ENCODE measurements around the gene HSFX3. TPM values are rescaled to one million over a fixed set of nuclear protein-coding genes. Genes with fewer than 3 reads are reported as not detected.
"Not testable (repeated sequence)": the region's sequence is repeated elsewhere in the genome, so short reads cannot be mapped to it uniquely, and the experiment has no call there.

HSFX3 gene
- total and polyA plus RNA-seq, 2 of the 8 experiments (the other 6 are each of a cell fraction or from before 2014, with no cell fraction given): not detected

- H3K27me3 ChIP-seq (replicated peaks in 1 of 4; ENCODE audit: control insufficient read depth in 3 of 4, extremely low read depth in 1 of 4, insufficient read depth in 3 of 4, low read length in 3 of 4); H4K8ac ChIP-seq (ENCODE audit: extremely low read depth, insufficient read depth, low read length); H2BK20ac ChIP-seq (ENCODE audit: low read length); DNase-seq (ENCODE audit: low read depth in 1 of 2, low spot score in 2 of 2); H4K91ac ChIP-seq (replicated peaks; ENCODE audit: insufficient read length, low read length); H3K23ac ChIP-seq (ENCODE audit: insufficient read length); H3K23me2 ChIP-seq (ENCODE audit: low read depth, low read length); H3K9me3 ChIP-seq (ENCODE audit: insufficient read depth in 2 of 2, low read depth in 1 of 2, low read length in 1 of 2); H3K56ac ChIP-seq (replicated peaks; ENCODE audit: insufficient read length, low read depth, low read length); H2AK5ac ChIP-seq (ENCODE audit: low read depth, low read length); H3K79me1 ChIP-seq (ENCODE audit: low read depth, low read length); H2BK12ac ChIP-seq (ENCODE audit: low read depth, low read length); POLR2A ChIA-PET (ENCODE audit: partially characterized antibody); H2BK120ac ChIP-seq (replicated peaks; ENCODE audit: low read depth, low read length); H3K9ac ChIP-seq (replicated peaks in 1 of 4; ENCODE audit: extremely low read depth in 1 of 4, low read depth in 3 of 4, low read length in 3 of 4); H3K18ac ChIP-seq (ENCODE audit: extremely low read depth, low read length); H3K14ac ChIP-seq (ENCODE audit: insufficient read length); H3K4ac ChIP-seq (replicated peaks; ENCODE audit: insufficient read length, low read depth, low read length); H3K79me2 ChIP-seq (ENCODE audit: control insufficient read depth in 1 of 2, insufficient read depth in 2 of 2, low read length in 2 of 2); H2BK5ac ChIP-seq (ENCODE audit: low read depth, low read length); H4K20me1 ChIP-seq (replicated peaks in 1 of 2; ENCODE audit: control insufficient read depth in 1 of 2, insufficient read depth in 2 of 2, low read length in 2 of 2); H3K27ac ChIP-seq (ENCODE audit: low read depth, low read length); H3K4me3 ChIP-seq (ENCODE audit: extremely low read depth in 1 of 4, insufficient read depth in 2 of 4, low read depth in 3 of 4, low read length in 4 of 4); H3K36me3 ChIP-seq (ENCODE audit: control insufficient read depth in 2 of 4, insufficient read depth in 4 of 4, low read length in 3 of 4); H3K4me1 ChIP-seq (replicated peaks in 1 of 4; ENCODE audit: control insufficient read depth in 3 of 4, insufficient read depth in 4 of 4, low read length in 3 of 4); H4K5ac ChIP-seq (ENCODE audit: insufficient read length, low read depth, low read length); CTCF ChIA-PET (ENCODE audit: partially characterized antibody); FAIRE-seq; H2AFZ ChIP-seq (ENCODE audit: low read length); H2BK15ac ChIP-seq (ENCODE audit: low read length); H3K4me2 ChIP-seq (ENCODE audit: insufficient read depth in 1 of 2, low read depth in 2 of 2, low read length in 2 of 2): not testable (repeated sequence)
- 100% methylated on average over 1 of the region's 17 CpGs; no CpG with 5 or more reads in 1 of the 2 experiments for WGBS, 2 experiments (ENCODE audit: extremely low coverage in 1 of 2, insufficient coverage in 1 of 2, insufficient read length in 1 of 2, insufficient replicate concordance in 2 of 2, low coverage in 1 of 2, low lambda C conversion rate in 2 of 2, missing lambda C conversion rate in 1 of 2)
Observed at GRCh38 chrX:149585631-149586030, 35.9 kb upstream of the HSFX3 start.

- H4K20me1 ChIP-seq (replicated peaks in 1 of 2; ENCODE audit: control insufficient read depth in 1 of 2, insufficient read depth in 2 of 2, low read length in 2 of 2); H3K27me3 ChIP-seq (replicated peaks in 1 of 4; ENCODE audit: control insufficient read depth in 3 of 4, extremely low read depth in 1 of 4, insufficient read depth in 3 of 4, low read length in 3 of 4); H2BK20ac ChIP-seq (ENCODE audit: low read length); H3K9ac ChIP-seq (replicated peaks in 1 of 4; ENCODE audit: extremely low read depth in 1 of 4, low read depth in 3 of 4, low read length in 3 of 4); H2AK5ac ChIP-seq (ENCODE audit: low read depth, low read length); H3K9me3 ChIP-seq (ENCODE audit: insufficient read depth in 2 of 2, low read depth in 1 of 2, low read length in 1 of 2); H2BK12ac ChIP-seq (ENCODE audit: low read depth, low read length); H3K4me1 ChIP-seq (replicated peaks in 1 of 4; ENCODE audit: control insufficient read depth in 3 of 4, insufficient read depth in 4 of 4, low read length in 3 of 4); H3K18ac ChIP-seq (ENCODE audit: extremely low read depth, low read length); H3K14ac ChIP-seq (ENCODE audit: insufficient read length); H4K5ac ChIP-seq (ENCODE audit: insufficient read length, low read depth, low read length); H3K4me3 ChIP-seq (ENCODE audit: extremely low read depth in 1 of 4, insufficient read depth in 2 of 4, low read depth in 3 of 4, low read length in 4 of 4); H3K56ac ChIP-seq (replicated peaks; ENCODE audit: insufficient read length, low read depth, low read length); H3K79me2 ChIP-seq (ENCODE audit: control insufficient read depth in 1 of 2, insufficient read depth in 2 of 2, low read length in 2 of 2); H3K27ac ChIP-seq (ENCODE audit: low read depth, low read length); H3K36me3 ChIP-seq (ENCODE audit: control insufficient read depth in 2 of 4, insufficient read depth in 4 of 4, low read length in 3 of 4); H3K23ac ChIP-seq (ENCODE audit: insufficient read length); DNase-seq (ENCODE audit: low read depth in 1 of 2, low spot score in 2 of 2); H2BK5ac ChIP-seq (ENCODE audit: low read depth, low read length); H2BK15ac ChIP-seq (ENCODE audit: low read length); H3K4me2 ChIP-seq (ENCODE audit: insufficient read depth in 1 of 2, low read depth in 2 of 2, low read length in 2 of 2); H3K4ac ChIP-seq (replicated peaks; ENCODE audit: insufficient read length, low read depth, low read length); FAIRE-seq; H4K8ac ChIP-seq (ENCODE audit: extremely low read depth, insufficient read depth, low read length); H3K23me2 ChIP-seq (ENCODE audit: low read depth, low read length); H2AFZ ChIP-seq (ENCODE audit: low read length); H3K79me1 ChIP-seq (ENCODE audit: low read depth, low read length); POLR2A ChIA-PET (ENCODE audit: partially characterized antibody); H2BK120ac ChIP-seq (replicated peaks; ENCODE audit: low read depth, low read length); H4K91ac ChIP-seq (replicated peaks; ENCODE audit: insufficient read length, low read length): not testable (repeated sequence)
- CTCF ChIA-PET (ENCODE audit: partially characterized antibody): interaction anchor here (1.1 kb wide), 1 partner anchor 61 kb away, joined by 3 read pairs; no protein-coding TSS in a partner anchor
- WGBS, 2 experiments (ENCODE audit: extremely low coverage in 1 of 2, insufficient coverage in 1 of 2, insufficient read length in 1 of 2, insufficient replicate concordance in 2 of 2, low coverage in 1 of 2, low lambda C conversion rate in 2 of 2, missing lambda C conversion rate in 1 of 2): no CpG with 5 or more reads among the region's 1 CpG
Observed at GRCh38 chrX:149573456-149573855, 23.7 kb upstream of the HSFX3 start.
